Common myeloid progenitor, CD34-positive (primary cell): ENCODE measurements around the gene RABL2A. TPM values are rescaled to one million over a fixed set of nuclear protein-coding genes. Genes with fewer than 3 reads are reported as not detected.
"Not testable (repeated sequence)": the region's sequence is repeated elsewhere in the genome, so short reads cannot be mapped to it uniquely, and the experiment has no call there.

Source experiments
- CTCF ChIA-PET: fragments of 350-600 bp; sonication (Branson Sonifier 250); formaldehyde crosslinking; loops from one replicate; lab custom pipeline; 2021; ENCODE audit warnings: antibody characterized with exemption; lab: Charles Lee
- POLR2A ChIA-PET: fragments of 350-600 bp; sonication (Branson Sonifier 250); formaldehyde crosslinking; loops from one replicate; lab custom pipeline; 2021; ENCODE audit warnings: antibody characterized with exemption; lab: Charles Lee
- DNase-seq, 3 donors: peaks; one replicate each; pipeline versions ENCODE4 v3.0.0 to v3.0.0-alpha.2; 2013
- H3K27ac ChIP-seq, 2 experiments: 1 replicate in 1 of 2; 2 replicates in 1 of 2; pipeline ENCODE4 v1.7.0; 2013; ENCODE audit warnings: inconsistent platforms in 2 of 2, low read length in 2 of 2, mild to moderate bottlenecking in 2 of 2, low read depth in 1 of 2, moderate library complexity in 1 of 2; ENCODE audit not compliant: severe bottlenecking in 2 of 2, insufficient read depth in 1 of 2, poor library complexity in 1 of 2
- H3K27me3 ChIP-seq, 5 experiments: replicated peaks in 2 of 5; 1 replicate in 3 of 5; 2 replicates in 2 of 5; pipeline versions ENCODE4 v1.6.1 to v1.7.0; 2013; ENCODE audit warnings: low read length in 4 of 5, mild to moderate bottlenecking in 2 of 5, moderate library complexity in 2 of 5, inconsistent platforms in 1 of 5; ENCODE audit not compliant: insufficient read depth in 5 of 5, control insufficient read depth in 4 of 5
- H3K36me3 ChIP-seq, 4 experiments: 1 replicate in 2 of 4; 2 replicates in 2 of 4; pipeline versions ENCODE4 v1.6.1 to v1.7.0; 2013; ENCODE audit warnings: low read length in 3 of 4, control low read depth in 1 of 4, mild to moderate bottlenecking in 1 of 4; ENCODE audit not compliant: control insufficient read depth in 4 of 4, insufficient read depth in 4 of 4
- H3K4me1 ChIP-seq, 4 experiments: 1 replicate in 3 of 4; 2 replicates in 1 of 4; pipeline versions ENCODE4 v1.6.1 to v1.7.1; 2013; ENCODE audit warnings: low read length in 3 of 4, mild to moderate bottlenecking in 3 of 4, control low read depth in 1 of 4, inconsistent platforms in 1 of 4, moderate library complexity in 1 of 4; ENCODE audit not compliant: control insufficient read depth in 4 of 4, insufficient read depth in 4 of 4; ENCODE audit errors: control extremely low read depth in 1 of 4
- H3K4me3 ChIP-seq, 7 experiments: 1 replicate in 4 of 7; 2 replicates in 3 of 7; pipeline versions ENCODE4 v1.5.1 to v1.7.0; 2013; ENCODE audit warnings: mild to moderate bottlenecking in 7 of 7, low read length in 6 of 7, moderate library complexity in 6 of 7, inconsistent platforms in 2 of 7, low read depth in 2 of 7, control low read depth in 1 of 7; ENCODE audit not compliant: insufficient read depth in 4 of 7, control insufficient read depth in 1 of 7; ENCODE audit errors: extremely low read depth in 1 of 7
- H3K9me3 ChIP-seq, 5 experiments: 1 replicate in 4 of 5; 2 replicates in 1 of 5; pipeline versions ENCODE4 v1.6.1 to v1.7.1; 2013; ENCODE audit warnings: low read length in 4 of 5, mild to moderate bottlenecking in 2 of 5, inconsistent platforms in 1 of 5, low read depth in 1 of 5, moderate library complexity in 1 of 5; ENCODE audit not compliant: control insufficient read depth in 4 of 5, insufficient read depth in 2 of 5; ENCODE audit errors: control extremely low read depth in 1 of 5
- WGBS: methylation state at CpG from one replicate; pipeline ENCODE4 v1.1.5; 2013; ENCODE audit not compliant: insufficient coverage; 5-methylcytosine and 5-hydroxymethylcytosine counted together
- polyA plus RNA-seq: library from polyadenylated mRNA; unstranded; fragments of 120-200 nt; gene quantifications from one replicate; pipeline ENCODE4 v1.2.1, GENCODE V29; 2013

RABL2A gene
- polyA plus RNA-seq, result 27.8 TPM

DNA sequence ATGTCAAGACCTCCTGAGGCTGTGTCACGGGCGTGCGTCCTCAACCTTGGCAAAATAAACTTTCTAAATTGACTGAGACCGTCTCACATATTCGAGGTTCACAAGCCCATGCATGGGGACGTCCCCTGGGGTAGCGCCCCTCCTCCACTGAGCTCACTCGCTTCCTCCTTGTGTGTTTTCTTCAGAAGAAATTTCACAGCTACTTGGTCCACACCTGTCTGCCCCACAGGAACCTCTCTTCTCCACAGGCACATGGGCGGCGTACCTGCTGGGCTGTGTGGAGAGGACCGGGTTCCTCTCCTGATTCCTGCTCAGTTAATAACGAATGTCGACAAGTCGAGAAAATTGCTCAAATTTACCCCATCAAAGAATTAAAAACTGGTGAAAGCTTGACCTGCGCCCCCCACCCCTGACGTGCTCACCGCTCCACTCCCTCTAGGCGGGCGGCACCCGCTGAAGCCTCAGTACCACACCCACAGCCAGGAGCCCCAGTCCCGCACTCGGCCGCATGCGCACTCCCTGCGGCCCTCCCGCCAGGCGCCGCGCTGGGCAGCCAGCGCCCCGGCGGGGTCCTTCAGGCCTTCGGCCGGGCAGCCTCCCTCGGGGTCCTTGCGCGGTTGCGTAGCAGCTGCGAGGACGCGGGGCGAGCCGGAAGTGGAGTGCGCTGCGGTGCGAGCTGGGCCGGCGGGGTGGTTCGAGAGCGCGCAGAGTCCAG lies at the start of gene RABL2A:
RABL2A (plus strand) TSS at position 651 of the 715 bp plus-strand sequence. CDS start 1,341 bp downstream, outside the sequence.
- H3K4me1 ChIP-seq, H3K36me3 ChIP-seq, POLR2A ChIA-PET, H3K27ac ChIP-seq, H3K27me3 ChIP-seq, CTCF ChIA-PET, H3K9me3 ChIP-seq: not testable (repeated sequence)
- no CpG with 5 or more reads among the region's 51 CpGs for WGBS
- DNase-seq, result peak; percentile 71 to 86 (median 84)
- H3K4me3 ChIP-seq, result peak within 1 kb of the TSS; percentile 26 to 77 (median 61)

DNA sequence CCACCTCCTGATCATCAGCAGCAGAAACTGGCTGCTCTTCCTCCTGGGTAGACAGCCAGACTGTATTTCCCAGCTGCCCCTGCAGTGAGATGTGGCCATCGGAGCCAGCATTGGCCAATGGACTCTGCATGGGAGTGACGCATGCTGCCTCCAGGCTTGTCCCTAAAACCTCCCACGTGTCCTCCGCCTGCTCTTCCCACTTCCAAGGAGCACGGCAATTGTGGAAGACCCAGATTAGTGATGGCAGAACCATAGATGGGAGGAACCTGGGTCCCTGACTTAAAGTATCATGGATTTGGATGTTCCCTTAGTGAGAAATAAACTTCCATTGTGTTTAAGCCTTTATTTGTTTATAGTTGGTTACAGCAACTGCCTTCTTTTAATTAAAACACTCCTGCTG lies 48.6 kb upstream of the RABL2A start:
- H3K27me3 ChIP-seq, DNase-seq, H3K27ac ChIP-seq, H3K4me3 ChIP-seq, POLR2A ChIA-PET, H3K4me1 ChIP-seq, H3K9me3 ChIP-seq, CTCF ChIA-PET, H3K36me3 ChIP-seq: not testable (repeated sequence)
- WGBS, result 85% methylated on average over 3 of the region's 5 CpGs

DNA sequence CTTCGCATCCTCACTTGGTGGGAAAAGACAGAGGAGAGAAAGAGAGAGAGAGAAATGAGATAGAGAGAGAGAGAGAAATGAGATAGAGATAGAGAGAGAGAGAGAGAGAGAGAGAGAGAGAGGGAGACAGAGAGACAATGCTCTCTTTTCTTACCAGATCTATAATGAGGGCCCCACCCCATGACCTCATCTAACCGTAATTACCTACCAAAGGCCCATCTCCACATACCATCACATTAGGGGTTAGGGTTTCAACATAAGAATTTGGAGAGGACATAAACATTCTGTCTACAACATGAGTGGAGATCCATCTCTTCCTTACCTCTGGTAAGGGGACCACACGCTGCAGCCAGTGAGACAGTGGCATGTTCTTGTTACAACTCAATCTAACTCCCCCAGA lies 44.6 kb upstream of the RABL2A start:
- H3K9me3 ChIP-seq, H3K36me3 ChIP-seq, DNase-seq, CTCF ChIA-PET, H3K4me3 ChIP-seq, H3K27me3 ChIP-seq, POLR2A ChIA-PET, H3K27ac ChIP-seq: not testable (repeated sequence)
- no CpG with 5 or more reads among the region's 3 CpGs for WGBS
- H3K4me1 ChIP-seq, result peaks cover 0 to 12% (median 9%) of the 10 kb centered on the region in 4 experiments

DNA sequence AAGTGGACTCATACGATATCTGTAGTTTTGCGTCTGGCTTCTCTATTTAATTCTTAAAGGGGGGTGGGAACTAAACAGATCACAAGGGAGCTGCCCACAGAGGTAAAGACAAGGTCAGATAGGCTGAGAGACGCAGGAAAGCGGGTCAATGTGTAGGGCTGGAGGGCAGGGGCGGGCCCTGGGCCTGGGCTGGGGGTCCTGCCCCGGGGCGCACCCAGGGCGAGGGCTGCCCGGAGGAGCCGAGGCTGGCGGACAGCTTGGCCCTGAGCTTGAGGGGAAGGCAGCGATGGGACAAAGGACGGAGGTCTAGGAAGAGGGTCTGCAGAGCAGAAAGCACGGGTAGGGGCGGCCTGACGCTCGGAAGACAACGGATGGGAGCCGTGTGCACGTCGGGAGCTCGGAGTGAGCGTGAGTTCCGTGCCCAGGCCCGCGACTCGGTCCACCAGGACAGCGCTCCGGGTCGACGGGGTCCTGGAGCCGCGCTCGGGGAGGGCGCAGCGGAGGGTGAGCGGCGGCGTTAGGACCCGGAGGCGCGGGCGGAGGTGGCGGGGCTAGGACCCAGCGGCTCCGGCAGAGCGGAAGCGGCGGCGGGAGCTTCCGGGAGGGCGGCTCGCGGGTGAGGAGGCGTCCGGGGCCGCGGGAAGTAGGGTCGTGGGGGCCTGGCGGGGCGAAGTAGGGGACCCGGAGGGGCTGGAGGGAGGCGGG lies 43.4 kb upstream of the RABL2A start:
- Histone ChIP-seq H3K4me1 (peaks cover 0 to 12% (median 9%) of the 10 kb centered on the region in 4 experiments), H3K27ac (peak overlapping the region in 1 of 2 experiments; percentile 71), H3K4me3 (peak overlapping the region; percentile 64 to 84 (median 77))
- CTCF ChIA-PET, result interaction anchor here (1.5 kb wide), 1 partner anchor 108 kb away, joined by 4 read pairs; no protein-coding TSS in a partner anchor
- H3K9me3 ChIP-seq, POLR2A ChIA-PET, H3K27me3 ChIP-seq, H3K36me3 ChIP-seq: not testable (repeated sequence)
- peak; percentile 76 to 92 (median 87) for DNase-seq
- 2% methylated on average over 35 of the region's 63 CpGs for WGBS

DNA sequence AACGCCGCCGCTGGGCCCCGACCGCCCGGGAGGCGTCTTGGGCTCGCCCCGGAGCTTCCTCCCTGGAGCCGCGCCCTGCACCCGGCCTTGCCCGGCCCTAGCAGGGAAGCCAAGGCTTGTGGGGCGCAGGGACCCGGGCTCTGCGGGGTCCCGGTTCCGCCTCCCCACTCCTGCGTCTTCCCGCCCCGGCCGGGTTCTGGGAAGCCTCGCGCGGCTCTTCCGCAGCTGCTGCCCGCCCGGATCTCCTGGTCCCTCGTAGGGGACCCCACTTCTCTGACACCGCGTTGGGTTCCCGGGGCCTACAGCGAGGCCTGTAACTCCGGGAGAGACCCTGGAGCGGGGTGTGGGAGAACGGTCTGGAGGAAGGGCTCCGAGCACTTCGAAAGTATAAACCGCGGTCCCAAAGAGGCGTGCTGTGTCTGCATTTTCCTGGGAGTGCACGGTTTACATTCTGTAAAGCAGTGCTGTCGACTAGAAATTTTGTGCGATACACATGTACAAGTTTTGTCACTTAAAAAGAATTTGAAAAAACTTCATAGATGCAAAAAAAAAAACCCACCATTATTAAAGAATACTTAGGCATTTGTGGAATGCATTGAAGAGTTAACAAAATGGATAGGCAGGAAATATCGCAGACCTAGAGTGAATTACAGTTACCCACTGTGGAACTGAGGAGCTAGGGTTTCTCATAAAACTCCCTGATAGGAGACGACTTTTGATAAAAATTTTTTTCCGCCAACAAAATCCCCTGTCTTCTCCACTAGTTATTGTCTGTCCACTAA lies 42.6 kb upstream of the RABL2A start:
- POLR2A ChIA-PET, H3K9me3 ChIP-seq, H3K27me3 ChIP-seq, H3K36me3 ChIP-seq: not testable (repeated sequence)
- CTCF ChIA-PET, result interaction anchor here (1.5 kb wide), 1 partner anchor 108 kb away, joined by 4 read pairs; no protein-coding TSS in a partner anchor
- WGBS, result 34% methylated on average over 3 of the region's 47 CpGs
- Histone ChIP-seq H3K4me1 (peaks cover 0 to 12% (median 9%) of the 10 kb centered on the region in 4 experiments), H3K4me3 (peak overlapping the region; percentile 39 to 78 (median 61)), H3K27ac (peak overlapping the region; percentile 25 to 52)
- DNase-seq, result peak in 1 of 3 donors; percentile 14

DNA sequence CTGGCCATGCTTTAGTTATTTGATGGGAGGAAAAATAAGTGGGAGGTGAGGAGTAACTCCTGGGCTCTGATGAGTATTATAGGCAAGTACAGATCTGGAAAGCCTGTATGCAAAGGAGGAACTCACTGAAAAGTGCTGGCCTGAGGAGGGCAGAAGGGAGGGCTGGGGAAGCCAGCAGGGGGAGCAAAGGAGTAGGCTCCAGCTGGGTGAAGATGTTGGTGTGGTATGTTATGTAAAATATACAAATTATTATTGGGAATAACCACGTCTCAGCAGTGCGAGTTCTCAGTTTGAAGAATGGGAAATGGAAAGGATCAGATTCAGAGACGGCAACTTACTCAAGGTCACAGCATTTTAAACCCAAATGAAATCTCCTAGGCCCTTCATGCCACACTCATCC lies 39.9 kb upstream of the RABL2A start:
- peaks cover 0 to 19% (median 11%) of the 10 kb centered on the region in 4 experiments for H3K4me1 ChIP-seq
- H3K27me3 ChIP-seq, H3K36me3 ChIP-seq, H3K9me3 ChIP-seq, H3K4me3 ChIP-seq, CTCF ChIA-PET, POLR2A ChIA-PET, H3K27ac ChIP-seq: not testable (repeated sequence)
- WGBS, result 20% methylated on average over 1 of the region's 3 CpGs
- peak; percentile 47 to 77 (median 72) for DNase-seq
